Ascending aorta (tissue), 2 donors: ENCODE measurements around the gene AKT2. TPM values are rescaled to one million over a fixed set of nuclear protein-coding genes. Genes with fewer than 3 reads are reported as not detected.

Experiments
- DNase-seq, 2 donors: peaks; one replicate each; pipeline ENCODE4 v3.0.0-alpha.2; 2019; ENCODE audit warnings: low spot score in 2 of 2
- H3K27ac ChIP-seq, 2 donors: fragments of 200-600 bp; sonication (generic); one replicate each; pipeline ENCODE4 v1.5.1; 2016 to 2017; ENCODE audit warnings: mild to moderate bottlenecking in 1 of 2
- H3K27me3 ChIP-seq: fragments of 200-600 bp; sonication (generic); one replicate; pipeline ENCODE4 v1.5.1; 2017
- H3K36me3 ChIP-seq, 2 donors: fragments of 200-600 bp; sonication (generic); one replicate each; pipeline ENCODE4 v1.5.1; 2016
- H3K4me1 ChIP-seq, 2 donors: fragments of 200-600 bp; sonication (generic); one replicate each; pipeline ENCODE4 v1.5.1; 2016 to 2017; ENCODE audit warnings: mild to moderate bottlenecking in 1 of 2
- H3K4me3 ChIP-seq, 2 donors: fragments of 200-600 bp; sonication (generic); one replicate each; pipeline ENCODE4 v1.5.1; 2016 to 2017; ENCODE audit warnings: mild to moderate bottlenecking in 1 of 2
- H3K9me3 ChIP-seq, 2 donors: fragments of 200-600 bp; sonication (generic); one replicate each; pipeline ENCODE4 v1.5.1; 2016
- intact Hi-C: fragments of 100-400 bp; cut with DNase I; formaldehyde crosslinking; loops from one replicate; pipeline ENCODE4 v1.15.1; 2023
- total RNA-seq: library from RNA; depleted of rRNA; stranded (reverse); fragments of >200 nt; gene quantifications from one replicate; pipeline ENCODE4 v1.1.0, GENCODE V29; 2016
- TF ChIP-seq, protein P1 (sequence below), 3 experiments: fragments of 200-600 bp in 2 of 3; fragments of 450-650 bp in 1 of 3; sonication (generic) in 2 of 3; IDR thresholded peaks; one replicate each; pipeline ENCODE4 v1.5.1; 2016 to 2019; ENCODE audit warnings: antibody characterized with exemption in 3 of 3, mild to moderate bottlenecking in 1 of 3, moderate library complexity in 1 of 3

The AKT2 gene
- total RNA-seq, 1 donor from 2014 or later = 137 TPM

- TF ChIP-seq, protein P1, sequence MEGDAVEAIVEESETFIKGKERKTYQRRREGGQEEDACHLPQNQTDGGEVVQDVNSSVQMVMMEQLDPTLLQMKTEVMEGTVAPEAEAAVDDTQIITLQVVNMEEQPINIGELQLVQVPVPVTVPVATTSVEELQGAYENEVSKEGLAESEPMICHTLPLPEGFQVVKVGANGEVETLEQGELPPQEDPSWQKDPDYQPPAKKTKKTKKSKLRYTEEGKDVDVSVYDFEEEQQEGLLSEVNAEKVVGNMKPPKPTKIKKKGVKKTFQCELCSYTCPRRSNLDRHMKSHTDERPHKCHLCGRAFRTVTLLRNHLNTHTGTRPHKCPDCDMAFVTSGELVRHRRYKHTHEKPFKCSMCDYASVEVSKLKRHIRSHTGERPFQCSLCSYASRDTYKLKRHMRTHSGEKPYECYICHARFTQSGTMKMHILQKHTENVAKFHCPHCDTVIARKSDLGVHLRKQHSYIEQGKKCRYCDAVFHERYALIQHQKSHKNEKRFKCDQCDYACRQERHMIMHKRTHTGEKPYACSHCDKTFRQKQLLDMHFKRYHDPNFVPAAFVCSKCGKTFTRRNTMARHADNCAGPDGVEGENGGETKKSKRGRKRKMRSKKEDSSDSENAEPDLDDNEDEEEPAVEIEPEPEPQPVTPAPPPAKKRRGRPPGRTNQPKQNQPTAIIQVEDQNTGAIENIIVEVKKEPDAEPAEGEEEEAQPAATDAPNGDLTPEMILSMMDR (IDR thresholded peaks at IDR 0.05) = no peak
- Histone ChIP-seq H3K27ac (no peak overlapping the region), H3K4me3 (no peak overlapping the region), H3K4me1 (no peaks in the 10 kb centered on the region), H3K27me3 (no peaks in the 10 kb centered on the region), H3K9me3 (no peaks in the 10 kb centered on the region), H3K36me3 (peaks cover 24 to 25% of the 10 kb centered on the region in 2 donors)
- no peak for DNase-seq
- intact Hi-C loops = no loop called here
Observed at GRCh38 chr19:40317338-40317737, 32.2 kb upstream of the AKT2 start.

- TF ChIP-seq, protein P1 (IDR thresholded peaks at IDR 0.05) = no peak
- Histone ChIP-seq H3K27ac (no peak overlapping the region), H3K4me1 (no peaks in the 10 kb centered on the region), H3K4me3 (no peak overlapping the region), H3K27me3 (no peaks in the 10 kb centered on the region), H3K9me3 (no peaks in the 10 kb centered on the region), H3K36me3 (peaks cover 10 to 11% of the 10 kb centered on the region in 2 donors)
- DNase-seq = no peak
- intact Hi-C loops = no loop called here
Observed at GRCh38 chr19:40315812-40316470, 30.8 kb upstream of the AKT2 start.

- Histone ChIP-seq H3K4me3 (no peak overlapping the region), H3K27me3 (no peaks in the 10 kb centered on the region), H3K27ac (no peak overlapping the region), H3K9me3 (no peaks in the 10 kb centered on the region), H3K36me3 (peaks cover 4 to 5% of the 10 kb centered on the region in 2 donors), H3K4me1 (no peaks in the 10 kb centered on the region)
- TF ChIP-seq, protein P1 (IDR thresholded peaks at IDR 0.05) = no peak
- intact Hi-C loops = no loop called here
- DNase-seq = no peak
Observed at GRCh38 chr19:40314656-40315055, 29.5 kb upstream of the AKT2 start.

DNA sequence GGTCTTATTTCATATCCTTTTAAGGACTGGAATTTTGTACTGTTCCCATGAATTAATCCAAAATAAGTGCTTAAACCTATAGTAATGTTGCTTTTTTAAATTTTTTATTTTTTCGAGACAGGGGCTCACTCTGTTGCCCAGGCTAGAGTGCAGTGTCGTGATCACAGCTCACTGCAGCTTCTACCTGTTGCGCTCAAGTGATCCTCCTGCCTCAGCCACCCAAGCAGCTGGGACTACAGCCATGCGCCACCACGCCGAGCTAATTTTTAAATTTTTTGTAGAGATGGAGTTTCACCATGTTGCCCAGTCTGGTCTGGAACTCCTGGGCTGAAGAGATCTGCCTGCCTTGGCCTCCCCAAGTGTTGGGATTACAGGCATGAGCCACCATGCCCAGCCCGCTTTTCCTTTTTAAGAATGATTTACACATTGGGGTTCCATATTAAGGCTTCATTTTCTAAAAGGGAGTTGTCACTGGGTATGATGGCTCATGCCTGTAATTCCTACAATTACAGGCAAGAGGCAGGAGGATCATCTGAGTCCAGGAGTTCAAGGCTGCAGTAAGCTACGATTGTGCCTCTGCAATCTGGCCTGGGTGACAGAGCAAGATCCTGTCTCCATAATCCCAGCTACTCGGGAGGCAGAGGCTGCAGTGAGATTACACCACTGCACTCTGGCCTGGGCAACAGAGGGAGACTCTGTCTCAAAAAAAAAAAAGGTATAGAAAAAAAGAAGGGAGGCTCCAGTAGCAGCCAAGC, 28.3 kb upstream of the AKT2 start:
- DNase-seq = no peak
- Histone ChIP-seq H3K27ac (no peak overlapping the region), H3K36me3 (peaks cover 2 to 5% of the 10 kb centered on the region in 2 donors), H3K4me3 (no peak overlapping the region), H3K9me3 (no peaks in the 10 kb centered on the region), H3K27me3 (no peaks in the 10 kb centered on the region), H3K4me1 (no peaks in the 10 kb centered on the region)
- TF ChIP-seq, protein P1 (IDR thresholded peaks at IDR 0.05) = no peak
- intact Hi-C loops = no loop called here

DNA sequence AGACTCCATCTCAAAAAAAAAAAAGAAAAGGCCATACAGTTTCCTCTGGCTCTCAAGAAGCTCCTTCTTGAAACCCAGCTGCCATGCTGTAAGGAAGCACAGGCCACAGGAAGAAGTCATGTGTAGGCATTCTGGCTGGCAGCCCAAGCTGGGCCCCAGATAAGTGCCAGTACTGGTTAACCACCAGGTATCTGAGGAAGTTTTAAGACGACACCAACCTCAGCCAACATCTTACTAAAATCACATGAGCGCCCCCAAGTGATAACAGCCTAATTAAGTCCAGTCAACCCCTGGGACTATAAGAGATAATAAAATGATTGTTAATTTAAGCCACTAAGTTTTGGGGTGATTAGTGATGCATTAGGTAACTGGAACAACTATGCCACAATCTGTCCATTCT, 27.4 kb upstream of the AKT2 start:
- Histone ChIP-seq H3K36me3 (no peaks in the 10 kb centered on the region), H3K4me1 (no peaks in the 10 kb centered on the region), H3K9me3 (no peaks in the 10 kb centered on the region), H3K27me3 (no peaks in the 10 kb centered on the region), H3K27ac (no peak overlapping the region), H3K4me3 (no peak overlapping the region)
- no peak for DNase-seq
- TF ChIP-seq, protein P1 (IDR thresholded peaks at IDR 0.05) = no peak
- intact Hi-C loops = no loop called here
